ENCODE data around the gene MSI2. TPM values are rescaled to one million over a fixed set of nuclear protein-coding genes. Genes with fewer than 3 reads are reported as not detected.

The MSI2 gene
- total RNA-seq, 1 donor from 2014 or later: 26.6 TPM

DNA sequence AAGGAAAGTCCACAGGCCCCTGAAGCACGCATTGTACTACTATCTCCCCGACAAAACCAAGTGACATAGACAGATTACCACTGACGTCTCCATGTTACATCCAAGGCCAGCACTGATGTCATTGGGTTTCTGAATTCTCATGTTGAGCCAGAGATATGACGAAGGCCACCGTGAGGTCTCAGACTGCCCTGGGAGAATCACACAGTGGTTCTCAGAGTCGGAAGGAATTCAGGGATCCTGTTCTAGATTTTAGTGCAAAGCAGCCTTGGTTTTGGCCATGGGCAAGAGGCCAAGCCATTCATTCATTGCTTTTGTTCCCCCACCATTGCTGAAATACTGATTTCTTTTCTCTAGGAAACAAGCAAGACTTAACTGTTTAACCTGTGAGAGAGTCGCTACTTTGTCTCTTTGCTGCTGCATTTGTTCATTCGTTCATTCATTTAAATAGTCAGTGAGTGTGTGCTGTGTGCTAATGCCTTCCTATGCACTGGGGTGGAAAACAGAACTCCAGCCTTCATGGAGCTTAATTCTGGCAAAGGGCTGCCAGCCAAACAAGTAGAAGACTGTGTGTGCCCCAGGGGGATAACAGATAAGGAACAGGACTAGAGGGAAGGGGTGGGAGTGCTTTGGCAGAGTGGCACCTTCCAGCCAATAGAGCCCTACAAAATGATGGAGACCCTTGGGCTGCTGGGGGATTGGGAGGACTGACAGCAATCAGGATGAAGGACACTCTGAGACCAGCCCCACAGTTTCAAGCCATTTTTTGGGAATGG is 222.3 kb downstream of the MSI2 start:
- no peak overlapping the region for H3K4me3 ChIP-seq (ENCODE audit: low read depth, low read length)
- DNase-seq (ENCODE audit: low read depth): no peak
- TF ChIP-seq, protein P1, sequence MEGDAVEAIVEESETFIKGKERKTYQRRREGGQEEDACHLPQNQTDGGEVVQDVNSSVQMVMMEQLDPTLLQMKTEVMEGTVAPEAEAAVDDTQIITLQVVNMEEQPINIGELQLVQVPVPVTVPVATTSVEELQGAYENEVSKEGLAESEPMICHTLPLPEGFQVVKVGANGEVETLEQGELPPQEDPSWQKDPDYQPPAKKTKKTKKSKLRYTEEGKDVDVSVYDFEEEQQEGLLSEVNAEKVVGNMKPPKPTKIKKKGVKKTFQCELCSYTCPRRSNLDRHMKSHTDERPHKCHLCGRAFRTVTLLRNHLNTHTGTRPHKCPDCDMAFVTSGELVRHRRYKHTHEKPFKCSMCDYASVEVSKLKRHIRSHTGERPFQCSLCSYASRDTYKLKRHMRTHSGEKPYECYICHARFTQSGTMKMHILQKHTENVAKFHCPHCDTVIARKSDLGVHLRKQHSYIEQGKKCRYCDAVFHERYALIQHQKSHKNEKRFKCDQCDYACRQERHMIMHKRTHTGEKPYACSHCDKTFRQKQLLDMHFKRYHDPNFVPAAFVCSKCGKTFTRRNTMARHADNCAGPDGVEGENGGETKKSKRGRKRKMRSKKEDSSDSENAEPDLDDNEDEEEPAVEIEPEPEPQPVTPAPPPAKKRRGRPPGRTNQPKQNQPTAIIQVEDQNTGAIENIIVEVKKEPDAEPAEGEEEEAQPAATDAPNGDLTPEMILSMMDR (conservative IDR thresholded peaks at IDR 0.05; ENCODE audit: low read depth, low read length): no peak

DNA sequence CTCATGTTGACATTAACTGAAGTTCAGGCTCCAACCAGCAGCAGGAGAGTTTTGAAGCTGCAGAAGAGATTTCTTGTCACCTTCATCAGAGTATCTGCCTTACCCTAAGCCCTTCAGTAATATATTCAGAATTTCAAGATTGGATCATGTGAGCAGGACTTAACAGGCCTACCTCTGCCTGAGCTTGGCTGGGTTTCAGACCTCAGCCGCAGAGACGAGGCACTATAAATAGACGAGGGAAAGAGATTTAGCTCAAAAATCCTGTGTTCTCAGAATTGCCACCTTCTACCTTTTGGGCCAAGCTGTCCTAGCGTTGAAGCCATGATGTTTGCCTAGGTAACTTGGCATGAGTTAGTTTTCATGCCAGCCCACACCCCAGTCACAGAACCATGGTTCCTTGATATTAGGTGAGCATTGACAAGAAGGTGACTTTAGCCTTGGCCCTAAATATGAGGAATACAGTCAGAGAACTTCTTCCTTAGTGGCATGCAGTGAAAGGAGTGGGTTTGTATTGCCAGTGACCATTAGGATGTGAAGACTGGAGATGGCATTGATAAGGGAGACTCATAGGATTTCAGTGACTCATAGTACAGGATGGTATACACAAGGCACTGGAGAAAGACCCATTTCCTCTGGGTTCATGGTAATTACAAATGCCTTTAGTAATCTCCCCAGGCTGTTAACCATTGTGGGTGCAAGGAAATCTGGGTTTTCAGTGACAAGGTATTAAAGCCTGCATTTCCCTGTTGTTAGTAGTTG is 224.3 kb downstream of the MSI2 start:
- H3K4me3 ChIP-seq (ENCODE audit: low read depth, low read length): no peak overlapping the region

DNA sequence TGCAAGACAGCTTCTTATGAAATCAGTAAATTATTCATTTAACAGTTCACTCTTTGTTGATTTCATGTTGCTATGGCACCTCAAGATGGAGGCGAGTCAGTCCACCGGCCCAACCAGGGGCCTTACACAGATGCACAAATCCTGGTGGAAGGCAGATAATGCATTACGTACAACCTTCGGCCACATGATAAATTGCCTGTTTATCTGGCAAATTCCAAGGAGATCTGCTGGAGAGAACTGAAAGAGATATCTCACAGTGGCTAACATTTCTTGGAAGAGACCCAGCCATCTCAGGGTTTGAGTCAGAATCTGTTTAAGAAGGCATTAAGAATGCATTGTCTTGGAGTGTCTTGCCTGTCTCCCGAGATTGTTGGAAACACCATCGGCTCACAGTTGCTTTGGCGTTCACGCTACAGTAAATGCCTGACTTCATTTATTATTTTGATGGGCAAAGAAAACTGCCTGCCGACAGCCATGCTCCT is 225.6 kb downstream of the MSI2 start:
- DNase-seq (ENCODE audit: low read depth): peak; percentile 30
- TF ChIP-seq, protein P1 (conservative IDR thresholded peaks at IDR 0.05; ENCODE audit: low read depth, low read length): no peak
- no peak overlapping the region for H3K4me3 ChIP-seq (ENCODE audit: low read depth, low read length)

More for the DNA sequence above, 224.3 kb downstream of the MSI2 start:
- no peak for DNase-seq (ENCODE audit: low read depth)
- TF ChIP-seq, protein P1 (conservative IDR thresholded peaks at IDR 0.05; ENCODE audit: low read depth, low read length): no peak

DNA sequence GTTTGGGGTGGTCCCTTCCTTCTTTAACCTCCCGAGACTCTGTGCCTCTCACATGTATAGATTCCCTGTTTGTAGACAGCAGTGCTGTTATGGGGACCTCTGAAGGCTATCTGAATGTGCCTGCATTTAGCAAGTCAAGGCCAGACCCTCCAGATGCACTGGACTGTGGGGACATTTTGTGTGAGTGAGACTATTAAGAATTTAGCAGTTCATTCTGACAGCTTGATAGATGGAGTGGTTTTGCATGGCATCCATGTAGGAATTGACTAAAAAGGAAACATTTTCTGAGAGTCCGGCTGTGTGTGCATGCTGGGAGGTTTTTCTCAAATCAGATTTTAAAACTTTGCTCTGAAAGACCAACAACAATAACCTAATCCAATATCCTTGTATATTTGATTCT is 226.3 kb downstream of the MSI2 start:
- H3K4me3 ChIP-seq (ENCODE audit: low read depth, low read length): no peak overlapping the region
- TF ChIP-seq, protein P1 (conservative IDR thresholded peaks at IDR 0.05; ENCODE audit: low read depth, low read length): no peak
- DNase-seq (ENCODE audit: low read depth): no peak

DNA sequence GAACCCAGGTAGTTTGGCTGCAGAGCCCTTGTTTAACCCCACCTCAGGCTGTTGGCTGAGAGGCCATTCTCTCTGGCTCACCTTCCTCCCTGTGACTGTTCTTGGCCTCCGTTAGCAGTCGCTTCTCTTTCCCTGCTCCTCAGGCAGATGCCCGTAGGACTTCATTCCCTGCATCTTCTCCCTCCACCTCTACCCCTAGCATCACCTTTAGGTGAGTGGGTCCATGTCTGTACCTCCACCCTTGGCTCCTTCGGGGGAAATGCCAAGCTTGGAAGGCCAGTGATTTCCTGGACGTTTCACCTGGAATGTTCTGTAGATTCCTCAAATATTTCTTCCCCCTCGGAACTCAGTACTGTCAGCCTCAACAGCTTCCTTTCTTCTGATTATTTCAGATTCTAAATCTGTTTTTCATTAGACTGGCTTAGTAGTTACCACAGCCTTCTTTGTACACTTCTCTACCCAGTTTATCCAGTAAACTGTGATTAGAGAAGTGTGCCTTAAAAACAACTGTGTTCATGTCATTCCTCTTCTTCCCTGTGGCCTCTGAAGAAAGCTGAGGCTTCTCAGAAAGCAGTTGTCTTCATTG is 227.9 kb downstream of the MSI2 start:
- no peak for DNase-seq (ENCODE audit: low read depth)
- H3K4me3 ChIP-seq (ENCODE audit: low read depth, low read length): no peak overlapping the region
- TF ChIP-seq, protein P1 (conservative IDR thresholded peaks at IDR 0.05; ENCODE audit: low read depth, low read length): no peak

DNA sequence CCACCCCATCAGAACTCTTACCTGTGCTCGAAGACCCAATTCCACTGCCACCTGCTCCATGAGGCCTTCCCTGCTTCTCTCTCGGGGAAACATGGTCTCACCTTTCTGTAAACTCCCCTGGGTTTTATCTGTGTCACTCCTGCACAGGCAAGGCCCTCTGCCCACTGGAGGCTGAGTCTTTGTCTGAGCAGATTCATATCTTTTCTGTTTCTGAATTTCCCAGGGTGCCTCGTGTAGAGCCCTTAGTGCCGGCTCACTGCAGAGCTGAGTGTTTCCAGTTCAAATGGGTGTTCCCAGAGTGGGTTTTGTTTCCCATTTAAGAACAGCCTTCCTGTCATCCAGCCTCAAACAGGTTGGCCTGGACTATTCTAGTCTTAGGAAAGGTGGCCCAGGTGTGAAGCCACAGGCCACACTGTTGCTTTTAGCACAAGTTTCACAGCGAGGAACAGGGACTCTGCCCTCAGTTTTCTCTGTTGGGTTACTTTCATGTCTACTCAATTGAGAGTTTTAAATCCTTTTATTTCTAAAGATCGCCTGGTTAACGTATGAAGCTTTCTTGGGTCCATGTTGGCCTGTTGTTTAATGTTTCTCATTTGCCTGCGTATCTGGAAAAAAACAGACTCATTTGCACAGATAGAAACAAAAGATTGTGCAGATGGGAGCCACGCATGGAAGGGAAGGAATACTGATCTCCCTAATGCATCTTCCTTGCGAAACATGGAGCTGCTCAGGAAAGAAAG is 228.7 kb downstream of the MSI2 start:
- no peak overlapping the region for H3K4me3 ChIP-seq (ENCODE audit: low read depth, low read length)
- TF ChIP-seq, protein P1 (conservative IDR thresholded peaks at IDR 0.05; ENCODE audit: low read depth, low read length): no peak
- no peak for DNase-seq (ENCODE audit: low read depth)
